ENCODE results near the gene TRAPPC10. TPM values are rescaled to one million over a fixed set of nuclear protein-coding genes. Genes with fewer than 3 reads are reported as not detected.

Gene TRAPPC10
- total and polyA plus RNA-seq, 2 of the 8 experiments (the other 6 are each of a cell fraction or from before 2014, with no cell fraction given), result 18.5 to 29.8 TPM

DNA sequence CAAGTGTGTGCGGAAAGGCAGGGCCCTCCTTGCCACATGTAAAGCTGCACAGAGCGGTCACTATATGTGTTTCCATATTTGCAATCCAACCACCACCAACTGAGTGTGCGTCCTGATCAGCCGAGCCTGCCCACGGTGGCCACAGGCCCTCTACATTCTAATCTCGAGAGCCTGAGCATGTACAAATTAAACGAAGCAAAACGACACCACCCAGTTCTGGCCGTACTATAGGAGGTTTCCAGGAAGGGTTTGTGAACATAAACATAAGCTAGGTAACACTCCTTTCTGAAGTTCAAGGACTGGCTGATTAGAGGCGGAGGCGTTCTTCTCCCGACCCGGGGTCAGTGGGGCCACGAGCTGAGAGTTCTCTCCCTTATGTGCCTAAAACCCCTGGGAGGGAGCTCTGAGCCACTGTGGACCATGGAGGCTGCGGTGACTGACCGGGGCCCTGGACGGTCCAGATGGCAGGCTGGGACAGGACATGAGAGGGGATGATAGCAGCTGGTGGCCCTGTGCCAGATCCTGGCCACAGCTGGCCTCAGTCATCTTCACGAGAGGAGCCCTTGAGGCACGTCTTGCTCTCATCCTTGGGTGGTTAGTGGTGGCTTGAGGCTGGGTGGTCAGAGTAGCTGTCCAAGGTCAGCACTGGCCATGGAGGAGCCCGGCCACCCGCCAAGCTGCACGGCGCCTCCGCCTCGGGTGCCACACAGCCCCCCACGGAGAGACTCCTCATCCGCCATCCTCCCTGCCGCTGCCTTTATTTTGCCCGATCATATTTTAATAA, 39.1 kb upstream of the TRAPPC10 start:
- Histone ChIP-seq H2BK12ac (ENCODE audit: low read depth, low read length) (no peak overlapping the region), H3K4ac (replicated peaks; ENCODE audit: insufficient read length, low read depth, low read length) (no peak overlapping the region), H2BK120ac (replicated peaks; ENCODE audit: low read depth, low read length) (no peak overlapping the region), H3K4me3 (ENCODE audit: extremely low read depth in 1 of 4, insufficient read depth in 2 of 4, low read depth in 3 of 4, low read length in 4 of 4) (no peak overlapping the region), H3K56ac (replicated peaks; ENCODE audit: insufficient read length, low read depth, low read length) (no peak overlapping the region), H3K4me2 (ENCODE audit: insufficient read depth in 1 of 2, low read depth in 2 of 2, low read length in 2 of 2) (no peak overlapping the region), H3K23me2 (ENCODE audit: low read depth, low read length) (peaks cover 7% of the 10 kb centered on the region; the same call in 1 of the 2 replicates), H4K91ac (replicated peaks; ENCODE audit: insufficient read length, low read length) (no peak overlapping the region), H3K23ac (ENCODE audit: insufficient read length) (no peak overlapping the region), H3K18ac (ENCODE audit: extremely low read depth, low read length) (no peak overlapping the region), H2BK5ac (ENCODE audit: low read depth, low read length) (no peak overlapping the region), H2AK5ac (ENCODE audit: low read depth, low read length) (no peak overlapping the region), H3K4me1 (replicated peaks in 1 of 4; ENCODE audit: control insufficient read depth in 3 of 4, insufficient read depth in 4 of 4, low read length in 3 of 4) (no peaks in the 10 kb centered on the region; a peak in 1 of 7 replicates), H3K9me3 (ENCODE audit: insufficient read depth in 2 of 2, low read depth in 1 of 2, low read length in 1 of 2) (no peaks in the 10 kb centered on the region), H3K79me1 (ENCODE audit: low read depth, low read length) (no peaks in the 10 kb centered on the region), H4K5ac (ENCODE audit: insufficient read length, low read depth, low read length) (no peak overlapping the region), H4K8ac (ENCODE audit: extremely low read depth, insufficient read depth, low read length) (no peak overlapping the region), H3K36me3 (ENCODE audit: control insufficient read depth in 2 of 4, insufficient read depth in 4 of 4, low read length in 3 of 4) (no peaks in the 10 kb centered on the region), H2BK20ac (ENCODE audit: low read length) (no peak overlapping the region), H3K14ac (ENCODE audit: insufficient read length) (no peak overlapping the region), H3K79me2 (ENCODE audit: control insufficient read depth in 1 of 2, insufficient read depth in 2 of 2, low read length in 2 of 2) (no peaks in the 10 kb centered on the region), H3K27me3 (replicated peaks in 1 of 4; ENCODE audit: control insufficient read depth in 3 of 4, extremely low read depth in 1 of 4, insufficient read depth in 3 of 4, low read length in 3 of 4) (no peaks in the 10 kb centered on the region), H2BK15ac (ENCODE audit: low read length) (no peak overlapping the region), H2AFZ (ENCODE audit: low read length) (no peak overlapping the region), H3K27ac (ENCODE audit: low read depth, low read length) (no peak overlapping the region), H4K20me1 (replicated peaks in 1 of 2; ENCODE audit: control insufficient read depth in 1 of 2, insufficient read depth in 2 of 2, low read length in 2 of 2) (peaks cover 0 to 6% of the 10 kb centered on the region in 2 experiments), H3K9ac (replicated peaks in 1 of 4; ENCODE audit: extremely low read depth in 1 of 4, low read depth in 3 of 4, low read length in 3 of 4) (no peak overlapping the region)
- FAIRE-seq (no peak), DNase-seq (ENCODE audit: low read depth in 1 of 2, low spot score in 2 of 2) (no peak)
- POLR2A ChIA-PET (ENCODE audit: partially characterized antibody), result interaction anchor here (1.3 kb wide), 1 partner anchor 9 kb away, joined by 4 read pairs; no protein-coding TSS in a partner anchor
- CTCF ChIA-PET (ENCODE audit: partially characterized antibody), result interaction anchor here (0.7 to 1.7 kb wide), 11 partner anchors 8 to 361 kb away, joined by 3 to 8 read pairs (median 5); no protein-coding TSS in a partner anchor
- 89% methylated on average over 27 of the region's 29 CpGs; no CpG with 5 or more reads in 1 of the 2 experiments for WGBS, 2 experiments (ENCODE audit: extremely low coverage in 1 of 2, insufficient coverage in 1 of 2, insufficient read length in 1 of 2, insufficient replicate concordance in 2 of 2, low coverage in 1 of 2, low lambda C conversion rate in 2 of 2, missing lambda C conversion rate in 1 of 2)
- no peak for TF ChIP-seq CEBPB (IDR thresholded peaks at IDR 0.05; ENCODE audit: low read depth, low read length)
- no peak for TF ChIP-seq BCL11A (IDR thresholded peaks at IDR 0.05; ENCODE audit: low read depth in 2 of 2, low read length in 2 of 2)
- no peak for TF ChIP-seq RXRA (IDR thresholded peaks at IDR 0.05; ENCODE audit: insufficient read depth, low read depth, low read length)
- no peak for TF ChIP-seq GABPA (IDR thresholded peaks at IDR 0.05; ENCODE audit: borderline replicate concordance, insufficient read depth, low read length)
- no peak for TF ChIP-seq KDM5A (IDR thresholded peaks at IDR 0.05; ENCODE audit: low read length)
- TF ChIP-seq HDAC2 (IDR thresholded peaks at IDR 0.05; ENCODE audit: borderline replicate concordance in 1 of 2, low read depth in 2 of 2, low read length in 2 of 2), result no peak
- TF ChIP-seq BACH1 (IDR thresholded peaks at IDR 0.05; ENCODE audit: low read length), result no peak
- TF ChIP-seq JUND (IDR thresholded peaks at IDR 0.05; ENCODE audit: low read length), result no peak
- no peak for TF ChIP-seq SP1 (IDR thresholded peaks at IDR 0.05; ENCODE audit: low read depth, low read length)
- TF ChIP-seq POLR2AphosphoS5 (IDR thresholded peaks at IDR 0.05; ENCODE audit: low read depth, low read length), result no peak
- TF ChIP-seq BRCA1 (IDR thresholded peaks at IDR 0.05; ENCODE audit: low read depth, low read length), result no peak
- TF ChIP-seq SUZ12 (IDR thresholded peaks at IDR 0.05; ENCODE audit: low read length), result no peak
- TF ChIP-seq JUN (IDR thresholded peaks at IDR 0.05; ENCODE audit: low read depth, low read length), result no peak
- no peak for TF ChIP-seq YY1 (IDR thresholded peaks at IDR 0.05; ENCODE audit: low read depth, low read length)
